Measurements from ENCODE around the gene EPHA6.

DNA sequence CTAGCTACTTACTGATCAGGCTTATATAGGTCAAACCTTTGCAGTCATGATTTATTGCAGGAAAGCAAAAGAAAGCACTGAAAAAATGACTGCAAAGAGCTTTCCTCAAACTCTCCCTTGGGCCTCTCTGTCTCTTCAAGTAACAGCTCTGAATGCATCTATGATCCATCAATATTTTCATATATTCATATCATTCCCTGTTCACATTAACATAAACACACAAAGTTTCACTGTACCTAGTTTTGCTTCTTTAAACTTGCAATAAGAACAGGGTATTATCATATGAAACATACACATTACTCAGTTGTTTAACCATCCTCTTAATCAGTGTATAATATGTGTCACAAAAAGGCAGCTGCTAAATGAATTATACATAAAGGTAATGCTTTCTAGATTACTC lies 842.2 kb downstream of the EPHA6 start:
- no peak for TF ChIP-seq POLR2A (IDR thresholded peaks at IDR 0.05; ENCODE audit: low read depth, low read length)
- TF ChIP-seq, protein P1, sequence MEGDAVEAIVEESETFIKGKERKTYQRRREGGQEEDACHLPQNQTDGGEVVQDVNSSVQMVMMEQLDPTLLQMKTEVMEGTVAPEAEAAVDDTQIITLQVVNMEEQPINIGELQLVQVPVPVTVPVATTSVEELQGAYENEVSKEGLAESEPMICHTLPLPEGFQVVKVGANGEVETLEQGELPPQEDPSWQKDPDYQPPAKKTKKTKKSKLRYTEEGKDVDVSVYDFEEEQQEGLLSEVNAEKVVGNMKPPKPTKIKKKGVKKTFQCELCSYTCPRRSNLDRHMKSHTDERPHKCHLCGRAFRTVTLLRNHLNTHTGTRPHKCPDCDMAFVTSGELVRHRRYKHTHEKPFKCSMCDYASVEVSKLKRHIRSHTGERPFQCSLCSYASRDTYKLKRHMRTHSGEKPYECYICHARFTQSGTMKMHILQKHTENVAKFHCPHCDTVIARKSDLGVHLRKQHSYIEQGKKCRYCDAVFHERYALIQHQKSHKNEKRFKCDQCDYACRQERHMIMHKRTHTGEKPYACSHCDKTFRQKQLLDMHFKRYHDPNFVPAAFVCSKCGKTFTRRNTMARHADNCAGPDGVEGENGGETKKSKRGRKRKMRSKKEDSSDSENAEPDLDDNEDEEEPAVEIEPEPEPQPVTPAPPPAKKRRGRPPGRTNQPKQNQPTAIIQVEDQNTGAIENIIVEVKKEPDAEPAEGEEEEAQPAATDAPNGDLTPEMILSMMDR (IDR thresholded peaks at IDR 0.05; ENCODE audit: extremely low read depth in 1 of 2, insufficient read depth in 1 of 2, low read depth in 1 of 2, low read length in 2 of 2) = no peak
- TF ChIP-seq GATA2 (IDR thresholded peaks at IDR 0.05; ENCODE audit: insufficient read depth, insufficient read length, low read depth, low read length) = no peak
- TF ChIP-seq POLR2AphosphoS5 (IDR thresholded peaks at IDR 0.05; ENCODE audit: insufficient read depth, low read depth, low read length) = no peak

Measured in endothelial cell of umbilical vein (primary cell).